Esophagus squamous epithelium (tissue), 5 donors: ENCODE results near the gene KRT84. TPM values are rescaled to one million over a fixed set of nuclear protein-coding genes. Genes with fewer than 3 reads are reported as not detected.

Source experiments
- DNase-seq: peaks from one replicate; lab custom pipeline; 2025; lab: John Stamatoyannopoulos, UW
- H3K27ac ChIP-seq, 4 donors: fragments of 200-600 bp; sonication (generic); one replicate each; pipeline ENCODE4 v1.5.1; 2016 to 2019; ENCODE audit warnings: mild to moderate bottlenecking in 1 of 4
- H3K27me3 ChIP-seq, 4 donors: fragments of 200-600 bp; sonication (generic); 1 replicate in 3 of 4; 2 replicates in 1 of 4; pipeline versions ENCODE4 v1.5.1 to v1.6.0; 2017 to 2021; ENCODE audit warnings: antibody characterized with exemption in 1 of 4
- H3K36me3 ChIP-seq, 3 donors: fragments of 200-600 bp; sonication (generic); one replicate each; pipeline ENCODE4 v1.5.1; 2016 to 2019
- H3K4me1 ChIP-seq, 3 donors: fragments of 200-600 bp; sonication (generic); one replicate each; pipeline ENCODE4 v1.5.1; 2017 to 2019
- H3K4me3 ChIP-seq, 4 donors: fragments of 200-600 bp; sonication (generic); 1 replicate in 3 of 4; 2 replicates in 1 of 4; pipeline ENCODE4 v1.5.1; 2016 to 2019; ENCODE audit warnings: mild to moderate bottlenecking in 2 of 4, moderate library complexity in 1 of 4
- H3K9me3 ChIP-seq, 3 donors: fragments of 200-600 bp; sonication (generic); one replicate each; pipeline ENCODE4 v1.5.1; 2016 to 2019
- CTCF ChIP-seq, 6 experiments: fragments of 450-650 bp in 4 of 6; fragments of 200-600 bp in 2 of 6; sonication (generic) in 2 of 6; IDR thresholded peaks; one replicate each; pipeline ENCODE4 v1.5.1; 2016 to 2019; ENCODE audit warnings: antibody characterized with exemption in 6 of 6, mild to moderate bottlenecking in 4 of 6, moderate library complexity in 4 of 6
- POLR2A ChIP-seq, 4 donors: fragments of 450-650 bp; IDR thresholded peaks; one replicate each; pipeline ENCODE4 v1.6.1; 2017; ENCODE audit warnings: antibody characterized with exemption in 4 of 4, mild to moderate bottlenecking in 4 of 4, moderate library complexity in 3 of 4
- WGBS, 2 donors: methylation state at CpG; one replicate each; pipeline ENCODE4 v1.1.5; 2018; 5-methylcytosine and 5-hydroxymethylcytosine counted together
- intact Hi-C: fragments of 100-400 bp; cut with DNase I; formaldehyde crosslinking; loops from one replicate; pipeline ENCODE4 v1.15.0; 2022
- total RNA-seq, 4 donors: library from RNA; depleted of rRNA; stranded (reverse); fragments of >200 nt; gene quantifications; one replicate each; pipeline ENCODE4 v1.1.0, GENCODE V29; 2016
- donor health status: DM: yes; HTN: yes; CAD: no.

Gene KRT84
- total RNA-seq, 4 donors from 2014 or later: 0.30 TPM; not detected in 3

DNA sequence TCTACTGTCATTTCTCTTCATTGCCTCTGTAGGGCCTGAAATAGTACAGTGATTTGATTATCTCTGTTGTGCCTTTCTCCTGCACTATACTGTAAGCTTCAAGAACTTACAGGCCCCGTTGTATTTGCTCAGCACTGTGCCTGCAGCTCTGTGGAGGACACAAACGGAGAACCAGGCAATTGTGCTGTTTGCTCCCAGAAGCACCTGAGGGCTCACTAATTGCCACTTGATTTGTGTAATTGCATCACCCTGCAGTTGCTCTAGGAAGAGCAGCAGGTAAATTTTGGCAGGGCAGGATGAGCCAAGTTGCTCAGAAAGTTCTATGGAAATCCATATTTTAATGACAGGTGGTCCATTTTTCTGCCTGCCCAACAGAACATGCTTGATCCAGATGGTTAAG, 32.3 kb upstream of the KRT84 start:
- Histone ChIP-seq H3K4me1 (peaks cover 4 to 24% (median 14%) of the 10 kb centered on the region in 3 donors), H3K27ac (peak overlapping the region in 3 of 4 donors; percentile 40 to 76 (median 42))

DNA sequence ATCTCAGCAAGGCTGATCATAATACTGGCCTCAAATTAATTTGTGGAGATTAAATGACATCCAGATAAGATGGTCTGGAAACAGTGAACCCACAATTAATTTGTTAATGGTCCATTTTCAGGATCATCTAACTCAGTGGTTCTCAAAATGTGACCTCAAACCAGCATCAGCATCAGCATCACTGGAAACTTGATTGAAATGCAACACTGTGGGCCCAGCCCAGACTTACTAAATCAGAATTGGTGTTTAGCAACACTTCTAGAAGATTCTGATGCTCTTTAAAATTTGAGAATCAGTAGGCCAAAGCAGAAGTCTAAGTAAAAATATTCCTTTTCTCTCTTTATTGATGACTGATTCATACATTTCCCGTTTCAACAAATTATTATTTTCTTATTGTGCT, 31.3 kb upstream of the KRT84 start:
- Histone ChIP-seq H3K4me1 (peaks cover 4 to 24% (median 14%) of the 10 kb centered on the region in 3 donors), H3K9me3 (no peaks in the 10 kb centered on the region), H3K27me3 (peaks cover 0 to 1% (median 0%) of the 10 kb centered on the region in 4 donors), H3K36me3 (no peaks in the 10 kb centered on the region), H3K4me3 (no peak overlapping the region), H3K27ac (peak overlapping the region in 3 of 4 donors; percentile 40 to 76 (median 42))
- intact Hi-C loops: no loop called here
- TF ChIP-seq CTCF (IDR thresholded peaks at IDR 0.05): no peak
- no peak for TF ChIP-seq POLR2A (IDR thresholded peaks at IDR 0.05)
- 91 to 96% methylated on average over 1 of the region's 1 CpG for WGBS, 2 donors
- no peak for DNase-seq

More for the DNA sequence above, 32.3 kb upstream of the KRT84 start:
- DNase-seq: no peak
- intact Hi-C loops: no loop called here
- no peak for TF ChIP-seq POLR2A (IDR thresholded peaks at IDR 0.05)
- TF ChIP-seq CTCF (IDR thresholded peaks at IDR 0.05): no peak
- Histone ChIP-seq H3K36me3 (no peaks in the 10 kb centered on the region), H3K9me3 (no peaks in the 10 kb centered on the region), H3K4me3 (no peak overlapping the region), H3K27me3 (peaks cover 0 to 8% (median 0%) of the 10 kb centered on the region in 4 donors)
- 42 to 64% methylated on average over 2 of the region's 2 CpGs for WGBS, 2 donors

DNA sequence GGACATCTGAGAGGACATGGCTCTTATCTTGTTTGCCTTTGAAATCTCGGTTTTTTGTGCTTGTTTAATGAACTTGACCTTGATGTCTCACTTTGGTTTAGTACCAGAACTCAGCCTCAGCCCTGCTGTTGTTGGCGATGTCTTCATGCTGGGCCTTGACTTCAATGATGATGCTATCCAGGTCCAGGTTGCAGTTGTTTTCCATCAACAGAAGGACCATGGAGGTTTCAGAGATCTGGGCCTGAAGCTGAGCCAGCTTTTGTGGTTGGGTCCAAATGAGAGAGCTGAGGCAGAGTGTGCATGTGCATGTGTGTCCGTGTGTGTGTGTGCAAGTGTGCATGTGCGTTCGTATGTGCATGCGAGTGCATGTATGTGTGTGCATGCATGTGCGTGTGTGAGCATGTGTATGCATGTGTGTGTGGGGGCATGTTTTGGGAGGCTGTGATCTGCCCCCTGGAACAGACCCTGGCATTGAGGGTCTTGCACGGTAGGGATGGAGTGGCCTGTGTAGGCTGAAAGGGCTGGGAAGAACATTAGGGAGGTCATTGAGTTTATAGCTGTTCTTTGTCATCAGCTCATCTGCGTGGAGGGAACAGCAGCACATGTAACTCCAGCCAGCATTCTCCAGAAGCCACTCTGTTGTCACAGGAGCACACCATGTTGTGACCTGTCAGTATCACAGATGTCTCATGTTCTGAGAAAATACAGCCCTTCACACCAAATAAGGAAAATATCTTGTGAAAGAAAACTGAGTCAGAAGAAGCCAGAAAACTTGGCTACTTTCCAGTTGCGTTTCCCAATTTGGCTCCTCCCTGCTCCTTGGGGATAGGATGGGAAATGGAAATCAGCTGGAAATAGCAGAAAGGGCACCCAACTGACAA, 30.7 kb upstream of the KRT84 start:
- no peak for TF ChIP-seq CTCF (IDR thresholded peaks at IDR 0.05)
- TF ChIP-seq POLR2A (IDR thresholded peaks at IDR 0.05): no peak
- Histone ChIP-seq H3K4me3 (no peak overlapping the region), H3K27me3 (no peaks in the 10 kb centered on the region), H3K36me3 (no peaks in the 10 kb centered on the region), H3K9me3 (no peaks in the 10 kb centered on the region), H3K4me1 (peaks cover 4 to 31% (median 14%) of the 10 kb centered on the region in 3 donors), H3K27ac (peak overlapping the region in 3 of 4 donors; percentile 43 to 76 (median 65))
- WGBS, 2 donors: 54 to 68% methylated on average over 9 to 10 of the region's 10 CpGs
- intact Hi-C loops: no loop called here
- DNase-seq: no peak

- whole genome bisulfite sequencing, 2 donors: 63 to 86% methylated on average over 2 to 4 of the region's 5 CpGs
- TF ChIP-seq POLR2A (IDR thresholded peaks at IDR 0.05): no peak
- no peak for TF ChIP-seq CTCF (IDR thresholded peaks at IDR 0.05)
- peak overlapping the region in 3 of 4 donors; percentile 43 to 66 (median 65) for H3K27ac ChIP-seq
- H3K27me3 ChIP-seq: no peaks in the 10 kb centered on the region
- H3K9me3 ChIP-seq: no peaks in the 10 kb centered on the region
- DNase-seq: no peak
- intact Hi-C loops: no loop called here
- peaks cover 4 to 36% (median 14%) of the 10 kb centered on the region in 3 donors for H3K4me1 ChIP-seq
- no peak overlapping the region for H3K4me3 ChIP-seq
- H3K36me3 ChIP-seq: no peaks in the 10 kb centered on the region
Measured at GRCh38 chr12:52414936-52415335, 29.5 kb upstream of the KRT84 start.

- Histone ChIP-seq H3K4me3 (no peak overlapping the region), H3K36me3 (no peaks in the 10 kb centered on the region), H3K4me1 (peaks cover 4 to 36% (median 14%) of the 10 kb centered on the region in 3 donors), H3K27ac (no peak overlapping the region), H3K9me3 (no peaks in the 10 kb centered on the region), H3K27me3 (no peaks in the 10 kb centered on the region)
- no peak for DNase-seq
- intact Hi-C loops: no loop called here
- 42 to 54% methylated on average over 4 of the region's 8 CpGs for WGBS, 2 donors
- TF ChIP-seq CTCF (IDR thresholded peaks at IDR 0.05) (no peak), POLR2A (IDR thresholded peaks at IDR 0.05) (no peak)
Measured at GRCh38 chr12:52413782-52414345, 28.4 kb upstream of the KRT84 start.
